Panc1 (cell line): ENCODE measurements around the gene COA5. TPM values are rescaled to one million over a fixed set of nuclear protein-coding genes. Genes with fewer than 3 reads are reported as not detected.

Experiments used
- ATAC-seq: fragments of 200-7000 bp; cut with Tn5 transposase; 2 replicates; pipeline ENCODE4 v1.9.1; 2020; ENCODE audit warnings: mild to moderate bottlenecking, moderate library complexity
- BruUV-seq: library from RNA; stranded (reverse); fragments of 400-500 nt; replicated peaks from 2 replicates; lab custom pipeline; 2021; lab: Mats Ljungman, UMichigan
- CTCF ChIA-PET: fragments of 300-600 bp; sonication (Branson Sonifier 250); formaldehyde crosslinking; loops from one replicate; lab custom pipeline; 2022; ENCODE audit warnings: antibody characterized with exemption; lab: Charles Lee
- POLR2A ChIA-PET: fragments of 300-600 bp; sonication (Branson Sonifier 250); formaldehyde crosslinking; loops from one replicate; lab custom pipeline; 2022; ENCODE audit warnings: antibody characterized with exemption; lab: Charles Lee
- DNase-seq: peaks from one replicate; pipeline ENCODE4 v3.0.0-alpha.2; 2010; ENCODE audit warnings: low read depth, low spot score
- H3K27ac ChIP-seq: 2 replicates; pipeline ENCODE4 v1.5.1; 2011; ENCODE audit warnings: mild to moderate bottlenecking, low read length, inconsistent platforms
- H3K27me3 ChIP-seq: fragments of 200-500 bp; sonication (Bioruptor generic); 2 replicates; pipeline ENCODE4 v1.6.0; 2014; ENCODE audit warnings: low read length, inconsistent platforms; ENCODE audit not compliant: control insufficient read depth, insufficient read depth
- H3K36me3 ChIP-seq: fragments of 200-500 bp; sonication (Bioruptor generic); 2 replicates; pipeline ENCODE4 v1.5.1; 2014; ENCODE audit warnings: inconsistent platforms, mild to moderate bottlenecking, low read length, moderate library complexity; ENCODE audit not compliant: control insufficient read depth, insufficient read depth
- H3K4me1 ChIP-seq: 2 replicates; pipeline ENCODE4 v1.5.1; 2011; ENCODE audit warnings: inconsistent platforms, mild to moderate bottlenecking, low read length, moderate library complexity; ENCODE audit not compliant: control insufficient read depth, insufficient read depth
- H3K4me3 ChIP-seq, 2 experiments: 2 replicates each; pipeline ENCODE4 v1.5.1; 2011 to 2012; ENCODE audit warnings: low read depth in 2 of 2, low read length in 2 of 2, mild to moderate bottlenecking in 2 of 2, inconsistent platforms in 1 of 2, moderate library complexity in 1 of 2
- H3K9me3 ChIP-seq: fragments of 200-500 bp; sonication (Bioruptor generic); 2 replicates; pipeline ENCODE4 v1.5.1; 2014; ENCODE audit warnings: low read depth, mild to moderate bottlenecking, inconsistent platforms, low read length, moderate library complexity; ENCODE audit not compliant: control insufficient read depth, insufficient read depth
- CTCF ChIP-seq: fragments of 450-650 bp; IDR thresholded peaks from 2 replicates; pipeline ENCODE4 v1.5.1; 2017; ENCODE audit warnings: mild to moderate bottlenecking
- POLR2AphosphoS5 ChIP-seq: IDR thresholded peaks from 2 replicates; pipeline ENCODE4 v1.6.1; 2012; ENCODE audit warnings: mild to moderate bottlenecking, low read depth, low read length, moderate library complexity
- SIN3A ChIP-seq: IDR thresholded peaks from 2 replicates; pipeline ENCODE4 v1.6.1; 2012; ENCODE audit warnings: low read depth, mild to moderate bottlenecking, low read length, moderate library complexity, borderline replicate concordance; ENCODE audit not compliant: insufficient read depth
- TCF7L2 ChIP-seq: IDR thresholded peaks from 2 replicates; pipeline ENCODE4 v1.6.1; 2011; ENCODE audit warnings: mild to moderate bottlenecking, low read depth, low read length, inconsistent platforms
- in situ Hi-C: cut with HindIII; loops from 2 replicates; pipeline ENCODE4 v1.10.0; 2016; ENCODE audit warnings: low sequenced_read_pairs, low pct_unique_long_range_greater_than_20kb
- intact Hi-C: fragments of 100-400 bp; cut with micrococcal nuclease; formaldehyde crosslinking; loops from one replicate; pipeline ENCODE4 v1.10.0; 2022; ENCODE audit not compliant: unreplicated experiment
- total RNA-seq: library from RNA; stranded (reverse); gene quantifications from one replicate; pipeline ENCODE4 v1.2.1, GENCODE V29; 2021; ENCODE audit not compliant: unreplicated experiment
- TF ChIP-seq, protein P1 (sequence below), 2 experiments: IDR thresholded peaks; 2 replicates each; pipeline ENCODE4 v1.6.1; 2011 to 2012; ENCODE audit warnings: low read depth in 2 of 2, control low read depth in 1 of 2, low read length in 1 of 2, mild to moderate bottlenecking in 1 of 2, moderate library complexity in 1 of 2; ENCODE audit not compliant: insufficient read depth in 1 of 2

The COA5 gene
- total RNA-seq, 1 experiment from 2014 or later = 20.6 TPM

DNA sequence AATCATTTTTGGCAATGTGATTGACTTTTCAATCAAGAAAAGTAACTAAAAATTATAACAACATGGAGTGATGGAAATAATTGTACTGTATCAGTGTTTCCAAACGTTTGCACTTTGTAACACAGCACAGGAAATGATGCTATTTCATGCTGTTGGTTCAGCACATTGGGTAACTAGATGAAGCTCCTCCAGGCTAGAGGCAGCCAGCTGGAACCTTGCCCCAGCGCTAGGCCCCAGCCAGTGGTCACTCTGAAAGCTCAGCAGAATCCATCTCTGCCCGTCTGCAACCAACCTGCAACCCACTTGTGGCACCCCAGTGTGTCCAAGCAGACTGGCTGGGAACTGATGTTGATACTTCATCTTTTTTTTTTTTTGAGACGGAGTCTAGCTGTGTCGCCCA is 15.3 kb upstream of the COA5 start:
- intact Hi-C loops (no loop called here), in situ Hi-C loops (no loop called here)
- ATAC-seq = no peak
- POLR2A ChIA-PET = no interaction called here
- TF ChIP-seq SIN3A = no peak
- no peak for TF ChIP-seq POLR2AphosphoS5
- TF ChIP-seq CTCF = no peak
- DNase-seq = no peak
- Histone ChIP-seq H3K9me3 (no peaks in the 10 kb centered on the region), H3K27ac (no peak overlapping the region), H3K27me3 (no peaks in the 10 kb centered on the region; the same call in 1 of the 2 replicates), H3K36me3 (no peaks in the 10 kb centered on the region), H3K4me1 (no peaks in the 10 kb centered on the region), H3K4me3 (no peak overlapping the region)
- BruUV-seq = no TSS peak
- CTCF ChIA-PET = no interaction called here

- ChIA-PET POLR2A (no interaction called here), CTCF (no interaction called here)
- H3K4me1 ChIP-seq = no peaks in the 10 kb centered on the region
- in situ Hi-C loops (no loop called here), intact Hi-C loops (no loop called here)
- no peak overlapping the region for H3K27ac ChIP-seq
- ATAC-seq (no peak), DNase-seq (no peak)
- H3K27me3 ChIP-seq = no peaks in the 10 kb centered on the region
- TF ChIP-seq TCF7L2 = no peak
- no peak for TF ChIP-seq POLR2AphosphoS5
- TF ChIP-seq CTCF = no peak
- TF ChIP-seq, protein P1, sequence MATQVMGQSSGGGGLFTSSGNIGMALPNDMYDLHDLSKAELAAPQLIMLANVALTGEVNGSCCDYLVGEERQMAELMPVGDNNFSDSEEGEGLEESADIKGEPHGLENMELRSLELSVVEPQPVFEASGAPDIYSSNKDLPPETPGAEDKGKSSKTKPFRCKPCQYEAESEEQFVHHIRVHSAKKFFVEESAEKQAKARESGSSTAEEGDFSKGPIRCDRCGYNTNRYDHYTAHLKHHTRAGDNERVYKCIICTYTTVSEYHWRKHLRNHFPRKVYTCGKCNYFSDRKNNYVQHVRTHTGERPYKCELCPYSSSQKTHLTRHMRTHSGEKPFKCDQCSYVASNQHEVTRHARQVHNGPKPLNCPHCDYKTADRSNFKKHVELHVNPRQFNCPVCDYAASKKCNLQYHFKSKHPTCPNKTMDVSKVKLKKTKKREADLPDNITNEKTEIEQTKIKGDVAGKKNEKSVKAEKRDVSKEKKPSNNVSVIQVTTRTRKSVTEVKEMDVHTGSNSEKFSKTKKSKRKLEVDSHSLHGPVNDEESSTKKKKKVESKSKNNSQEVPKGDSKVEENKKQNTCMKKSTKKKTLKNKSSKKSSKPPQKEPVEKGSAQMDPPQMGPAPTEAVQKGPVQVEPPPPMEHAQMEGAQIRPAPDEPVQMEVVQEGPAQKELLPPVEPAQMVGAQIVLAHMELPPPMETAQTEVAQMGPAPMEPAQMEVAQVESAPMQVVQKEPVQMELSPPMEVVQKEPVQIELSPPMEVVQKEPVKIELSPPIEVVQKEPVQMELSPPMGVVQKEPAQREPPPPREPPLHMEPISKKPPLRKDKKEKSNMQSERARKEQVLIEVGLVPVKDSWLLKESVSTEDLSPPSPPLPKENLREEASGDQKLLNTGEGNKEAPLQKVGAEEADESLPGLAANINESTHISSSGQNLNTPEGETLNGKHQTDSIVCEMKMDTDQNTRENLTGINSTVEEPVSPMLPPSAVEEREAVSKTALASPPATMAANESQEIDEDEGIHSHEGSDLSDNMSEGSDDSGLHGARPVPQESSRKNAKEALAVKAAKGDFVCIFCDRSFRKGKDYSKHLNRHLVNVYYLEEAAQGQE (IDR thresholded peaks at IDR 0.05; ENCODE audit: insufficient read depth in 1 of 2, low read depth in 2 of 2, low read length in 1 of 2) = no peak
- no peak for TF ChIP-seq SIN3A
- peaks cover 18% of the 10 kb centered on the region for H3K36me3 ChIP-seq
- BruUV-seq = no TSS peak
- H3K4me3 ChIP-seq = no peak overlapping the region
- no peaks in the 10 kb centered on the region for H3K9me3 ChIP-seq
Measured at GRCh38 chr2:98617149-98617548, 8.8 kb upstream of the COA5 start.
